ENCODE measurements around the gene ZBTB11. TPM values are rescaled to one million over a fixed set of nuclear protein-coding genes. Genes with fewer than 3 reads are reported as not detected.

Gene ZBTB11
- polyA plus RNA-seq, 1 of the 3 experiments (the other 2 are of a cell fraction), result 4.9 TPM

- CTCF ChIA-PET, result no interaction called here
- Histone ChIP-seq H3K27me3 (ENCODE audit: insufficient read depth) (no peaks in the 10 kb centered on the region), H3K9me2 (no peaks in the 10 kb centered on the region), H3K4me1 (ENCODE audit: control insufficient read depth in 1 of 2, insufficient read depth in 2 of 2, low read depth in 1 of 2, low read length in 1 of 2) (peaks cover 0 to 10% of the 10 kb centered on the region in 2 experiments; a peak in 1 of 4 replicates), H3K27ac (ENCODE audit: low read depth in 2 of 2, low read length in 1 of 2) (peak overlapping the region in 1 of 2 experiments; percentile 47; a peak in 2 of 4 replicates), H3K9ac (no peak overlapping the region), H3F3A (replicated peaks; ENCODE audit: insufficient read depth) (no peaks in the 10 kb centered on the region), H3K4me2 (peak overlapping the region; percentile 26; the same call in 1 of the 2 replicates), H3K9me3 (no peaks in the 10 kb centered on the region), H3K79me2 (ENCODE audit: insufficient read depth) (no peaks in the 10 kb centered on the region), H2AFZ (ENCODE audit: low read depth) (no peak overlapping the region), H3K4me3 (ENCODE audit: low read depth in 2 of 2, low read length in 1 of 2) (no peak overlapping the region), H4K20me1 (ENCODE audit: insufficient read depth) (no peaks in the 10 kb centered on the region), H3K36me3 (replicated peaks in 1 of 2; ENCODE audit: control insufficient read depth in 1 of 2, insufficient read depth in 2 of 2, low read length in 1 of 2) (peaks cover 5 to 11% of the 10 kb centered on the region in 2 experiments)
- no peak for DNase-seq
- peak; percentile 45; the same call in 1 of the 2 replicates for TF ChIP-seq FOSL2 (IDR thresholded peaks at IDR 0.05; ENCODE audit: borderline replicate concordance, low read depth)
- 0 out of 2 replicates have a peak, but pooled peaks have one; percentile 25 for TF ChIP-seq GABPA (IDR thresholded peaks at IDR 0.05; ENCODE audit: low read depth)
- no peak for TF ChIP-seq SIN3A (IDR thresholded peaks at IDR 0.05; ENCODE audit: borderline replicate concordance, low read depth, low read length)
- TF ChIP-seq PBX3 (IDR thresholded peaks at IDR 0.05), result peak; percentile 21; the same call in 1 of the 2 replicates
- 0 out of 2 replicates have a peak, but pooled peaks have one; percentile 37 for TF ChIP-seq MAX (IDR thresholded peaks at IDR 0.05; ENCODE audit: low read depth)
- no peak for TF ChIP-seq RFX5 (IDR thresholded peaks at IDR 0.05; ENCODE audit: low read length)
- TF ChIP-seq JUND (IDR thresholded peaks at IDR 0.05), result peak; percentile 56
- TF ChIP-seq MEF2A (IDR thresholded peaks at IDR 0.05; ENCODE audit: borderline replicate concordance, low read depth), result peak; percentile 49; the same call in 1 of the 2 replicates
- TF ChIP-seq NFIC (IDR thresholded peaks at IDR 0.05; ENCODE audit: borderline replicate concordance), result peak; percentile 87
- no peak for TF ChIP-seq GATA2 (CRISPR knock-in tag; IDR thresholded peaks at IDR 0.05)
- TF ChIP-seq TCF12 (IDR thresholded peaks at IDR 0.05), result peak; percentile 53; the same call in 1 of the 2 replicates
- peak; percentile 84 for TF ChIP-seq YY1 (IDR thresholded peaks at IDR 0.05; ENCODE audit: low read depth)
- TF ChIP-seq RXRA (IDR thresholded peaks at IDR 0.05; ENCODE audit: borderline replicate concordance, low read depth), result 0 out of 2 replicates have a peak, but pooled peaks have one; percentile 12
- 63% methylated on average over 6 of the region's 6 CpGs for WGBS (ENCODE audit: low lambda C conversion rate)
- POLR2A ChIA-PET, result no interaction called here
These were observed 32.9 kb downstream of the ZBTB11 start for GRCh38 chr3:101643861-101644613.

- Histone ChIP-seq H3K9ac (no peak overlapping the region), H3K9me2 (no peaks in the 10 kb centered on the region), H4K20me1 (ENCODE audit: insufficient read depth) (no peaks in the 10 kb centered on the region), H3K4me3 (ENCODE audit: low read depth in 2 of 2, low read length in 1 of 2) (no peak overlapping the region), H3K4me1 (ENCODE audit: control insufficient read depth in 1 of 2, insufficient read depth in 2 of 2, low read depth in 1 of 2, low read length in 1 of 2) (peaks cover 0 to 10% of the 10 kb centered on the region in 2 experiments; a peak in 1 of 4 replicates), H3K9me3 (no peaks in the 10 kb centered on the region), H3K4me2 (no peak overlapping the region), H3K79me2 (ENCODE audit: insufficient read depth) (no peaks in the 10 kb centered on the region), H2AFZ (ENCODE audit: low read depth) (no peak overlapping the region), H3K27me3 (ENCODE audit: insufficient read depth) (no peaks in the 10 kb centered on the region), H3K27ac (ENCODE audit: low read depth in 2 of 2, low read length in 1 of 2) (peak overlapping the region in 1 of 2 experiments; percentile 47; a peak in 2 of 4 replicates), H3F3A (replicated peaks; ENCODE audit: insufficient read depth) (no peaks in the 10 kb centered on the region), H3K36me3 (replicated peaks in 1 of 2; ENCODE audit: control insufficient read depth in 1 of 2, insufficient read depth in 2 of 2, low read length in 1 of 2) (peaks cover 0 to 3% of the 10 kb centered on the region in 2 experiments)
- WGBS (ENCODE audit: low lambda C conversion rate), result 93% methylated on average over 8 of the region's 8 CpGs
- TF ChIP-seq EZH2phosphoT487 (IDR thresholded peaks at IDR 0.05; ENCODE audit: borderline replicate concordance, low read depth) (no peak), USF2 (IDR thresholded peaks at IDR 0.05; ENCODE audit: borderline replicate concordance, low read depth, low read length) (no peak)
- ChIA-PET CTCF (no interaction called here), POLR2A (no interaction called here)
- DNase-seq, result no peak
These were observed 33.7 kb downstream of the ZBTB11 start for GRCh38 chr3:101643009-101643844.
